AG04450 (cell line): ENCODE data around the gene GDPGP1. TPM values are rescaled to one million over a fixed set of nuclear protein-coding genes. Genes with fewer than 3 reads are reported as not detected.

Source experiments
- CTCF ChIA-PET: fragments of 300-600, 350-600 bp; formaldehyde crosslinking; extraction: SDS; loops from one replicate; lab custom pipeline; 2022; ENCODE audit warnings: antibody characterized with exemption, inconsistent platforms; lab: Charles Lee
- POLR2A ChIA-PET: fragments of 350-600 bp; formaldehyde crosslinking; extraction: SDS; loops from one replicate; lab custom pipeline; 2021; ENCODE audit warnings: antibody characterized with exemption, inconsistent platforms; lab: Yijun Ruan, JAX
- DNase-seq: peaks from one replicate; pipeline ENCODE4 v3.0.0-alpha.2; 2011; ENCODE audit warnings: low read depth, low spot score
- H3K27ac ChIP-seq: one replicate; pipeline ENCODE4 v1.5.1; 2012; ENCODE audit warnings: low read depth, low read length, control low read depth
- H3K27me3 ChIP-seq: one replicate; pipeline ENCODE4 v1.6.0; 2012; ENCODE audit warnings: low read length; ENCODE audit not compliant: control insufficient read depth, insufficient read depth
- H3K4me3 ChIP-seq: 2 replicates; pipeline ENCODE4 v1.5.1; 2011; ENCODE audit warnings: mild to moderate bottlenecking, low read depth, low read length, control low read depth
- H3K9me3 ChIP-seq: 2 replicates; pipeline ENCODE4 v1.5.1; 2012; ENCODE audit warnings: low read length; ENCODE audit not compliant: control insufficient read depth, insufficient read depth
- CTCF ChIP-seq: IDR thresholded peaks from 2 replicates; pipeline ENCODE4 v1.5.1; 2011; ENCODE audit warnings: low read depth, low read length, control low read depth, inconsistent platforms
- polyA plus RNA-seq: library from polyadenylated mRNA; depleted of rRNA; stranded (reverse); fragments of >200 nt; gene quantifications from 2 replicates; pipeline ENCODE4 v1.2.3, GENCODE V29; 2011

GDPGP1 gene
- polyA plus RNA-seq, 1 experiment, result 2.7 TPM

- CTCF ChIA-PET, result interaction anchor here (0.8 to 2.2 kb wide), 3 partner anchors 13 to 32 kb away, joined by 3 to 12 read pairs (median 6); partner anchors contain the start of gene CIB1
- Histone ChIP-seq H3K4me3 (peak within 1 kb of the TSS; percentile 77), H3K9me3 (no peaks in the 10 kb centered on the region; the same call in 1 of the 2 replicates), H3K27me3 (no peaks in the 10 kb centered on the region), H3K27ac (no peak within 1 kb of the TSS)
- no peak for TF ChIP-seq CTCF
- POLR2A ChIA-PET, result interaction anchor here (1.0 to 1.8 kb wide), 4 partner anchors 9 to 197 kb away, joined by 3 to 7 read pairs (median 4); partner anchors contain the start of gene IDH2
- no peak for DNase-seq
Measured at GRCh38 chr15:90201130-90201943, 32.7 kb upstream of the GDPGP1 start, which contains the start of gene SEMA4B. SEMA4B (plus strand) TSS chr15:90201330; CDS start chr15:90201579, 249 bp downstream.

- H3K4me3 ChIP-seq, result peak overlapping the region; percentile 77
- no peaks in the 10 kb centered on the region for H3K27me3 ChIP-seq
- ChIA-PET CTCF (interaction anchor here (0.8 to 2.2 kb wide), 3 partner anchors 13 to 31 kb away, joined by 3 to 12 read pairs (median 6); partner anchors contain the start of gene CIB1), POLR2A (interaction anchor here (1.2 to 1.8 kb wide), 3 partner anchors 10 to 100 kb away, joined by 3 to 7 read pairs (median 4); partner anchors contain the start of gene IDH2)
- no peak overlapping the region for H3K27ac ChIP-seq
- H3K9me3 ChIP-seq, result no peaks in the 10 kb centered on the region; the same call in 1 of the 2 replicates
- no peak for DNase-seq
- TF ChIP-seq CTCF, result no peak
Measured at GRCh38 chr15:90201944-90202375, 32.0 kb upstream of the GDPGP1 start.

GRCh38 chr15:90202929-90203328 lies 31.1 kb upstream of the GDPGP1 start:
- peak overlapping the region; percentile 77; the same call in 1 of the 2 replicates for H3K4me3 ChIP-seq
- POLR2A ChIA-PET, result no interaction called here
- CTCF ChIA-PET, result interaction anchor here (3.9 kb wide), 1 partner anchor 19 kb away, joined by 17 read pairs; no protein-coding TSS in a partner anchor
- no peak overlapping the region for H3K27ac ChIP-seq
- H3K9me3 ChIP-seq, result no peaks in the 10 kb centered on the region; the same call in 1 of the 2 replicates
- TF ChIP-seq CTCF, result no peak
- H3K27me3 ChIP-seq, result no peaks in the 10 kb centered on the region
- no peak for DNase-seq

GRCh38 chr15:90203473-90203872 lies 30.5 kb upstream of the GDPGP1 start:
- Histone ChIP-seq H3K9me3 (no peaks in the 10 kb centered on the region; the same call in 1 of the 2 replicates), H3K27me3 (no peaks in the 10 kb centered on the region), H3K27ac (no peak overlapping the region), H3K4me3 (no peak overlapping the region)
- DNase-seq, result no peak
- CTCF ChIA-PET, result interaction anchor here (3.9 kb wide), 1 partner anchor 18 kb away, joined by 17 read pairs; no protein-coding TSS in a partner anchor
- no peak for TF ChIP-seq CTCF
- POLR2A ChIA-PET, result no interaction called here
